NCI-H2029 (cell line): ENCODE measurements around the gene ACP3.
A peak's percentile ranks its signal among the peaks of the same experiment; 100 is the strongest.

ENCODE experiments used
- DNase-seq: peaks from one replicate; lab custom pipeline; 2025; lab: John Stamatoyannopoulos, UW

Gene ACP3

DNA sequence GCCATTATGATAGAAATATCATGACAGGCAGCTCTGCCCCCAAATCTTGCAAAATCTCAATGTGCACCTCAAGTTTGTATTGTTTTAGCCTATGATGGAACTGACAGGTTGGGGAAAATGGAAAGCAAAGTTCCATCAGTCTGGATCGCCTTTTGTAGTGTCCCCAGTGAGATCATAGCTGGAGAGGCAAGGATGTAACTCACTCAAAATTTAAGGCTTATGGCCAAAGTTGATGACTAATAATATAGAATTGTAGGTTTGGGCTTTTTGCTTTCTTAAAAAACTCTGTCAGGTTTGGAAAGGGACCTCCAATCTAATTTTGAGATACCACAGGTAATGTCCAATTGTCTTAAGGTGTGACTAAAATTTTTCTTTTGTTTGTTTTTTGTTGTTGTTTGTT is 1.4 kb upstream of the ACP3 start:
- DNase-seq, result no peak

DNA sequence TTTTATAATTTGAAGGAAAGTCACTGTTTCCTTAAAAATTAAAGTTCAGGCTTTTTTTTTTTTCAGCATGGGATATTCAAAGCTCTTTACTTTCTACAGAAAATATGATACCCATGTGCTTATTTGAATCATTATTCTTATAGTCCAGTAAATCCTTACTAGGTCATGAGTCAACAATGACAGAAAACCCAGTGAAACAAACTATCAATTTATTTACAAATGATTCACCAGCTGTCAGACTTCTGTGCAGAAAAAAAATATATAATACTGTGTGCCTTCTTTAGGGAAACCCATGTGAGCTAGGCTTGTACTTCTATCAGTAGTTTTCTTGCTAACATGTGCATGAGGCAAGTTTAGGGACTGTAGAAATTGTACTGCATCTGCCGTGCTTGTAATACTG is 1.2 kb downstream of the ACP3 start:
- no peak for DNase-seq

DNA sequence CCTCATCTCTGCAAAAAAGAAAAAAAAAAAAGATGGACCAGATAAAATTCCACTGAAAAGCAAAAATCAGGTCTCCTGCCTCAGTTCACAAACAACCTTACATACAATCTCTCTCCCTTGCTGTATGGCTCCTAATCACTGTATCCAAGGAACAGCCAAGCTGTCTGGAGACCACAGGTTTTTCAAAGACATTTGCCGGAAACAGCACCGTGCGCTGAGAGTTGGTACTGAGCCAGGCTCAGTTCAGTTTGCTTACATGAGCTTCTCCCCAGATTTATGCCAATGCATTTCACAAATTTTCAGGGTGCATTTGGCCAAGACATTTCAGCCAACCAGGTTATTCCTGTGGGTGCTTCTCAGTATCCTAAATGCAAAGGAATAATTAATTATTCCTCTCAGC is 4.1 kb downstream of the ACP3 start:
- no peak for DNase-seq

DNA sequence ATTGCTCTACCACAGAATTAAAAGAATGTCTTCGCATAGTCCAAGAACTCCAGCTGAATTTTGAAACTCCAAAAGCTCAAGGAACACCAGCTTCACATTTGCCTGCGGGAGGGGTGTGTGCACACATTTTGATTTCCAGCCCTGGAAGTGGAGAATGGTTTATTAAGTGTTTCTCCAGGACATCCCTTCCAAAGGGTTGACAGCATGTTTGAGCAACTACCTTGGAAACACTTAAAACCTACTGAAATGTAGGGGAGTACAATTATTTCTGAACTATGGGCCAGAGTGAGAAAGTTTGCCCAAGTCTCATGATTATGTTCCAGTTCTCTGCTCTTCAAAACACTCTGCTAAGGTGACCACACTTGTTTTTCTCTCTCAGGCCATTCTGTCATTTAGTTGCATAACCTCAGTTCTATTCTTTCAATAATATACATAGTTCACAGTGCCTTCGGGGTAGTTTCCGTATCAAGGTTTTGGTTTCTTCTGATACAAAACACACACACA is 7.9 kb downstream of the ACP3 start:
- DNase-seq, result no peak

DNA sequence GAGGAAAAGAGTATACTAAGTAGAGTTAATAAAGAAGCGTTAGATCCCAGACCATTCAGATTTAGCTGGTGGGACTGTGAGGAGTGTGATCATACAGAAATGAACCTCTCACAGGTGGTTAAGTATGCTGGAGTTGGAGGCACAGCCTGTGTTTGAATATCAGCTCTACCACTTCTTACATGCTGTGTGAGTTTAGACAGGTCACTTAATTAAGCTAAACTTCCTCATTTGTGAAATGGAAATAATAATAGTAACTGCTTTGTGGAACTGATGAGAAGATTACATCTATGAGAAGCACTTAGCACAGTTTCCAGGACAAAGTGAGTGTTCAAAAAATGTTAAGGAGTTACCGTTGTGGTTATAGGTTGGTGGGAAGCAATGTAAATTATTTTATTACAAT is 8.4 kb downstream of the ACP3 start:
- DNase-seq, result no peak

DNA sequence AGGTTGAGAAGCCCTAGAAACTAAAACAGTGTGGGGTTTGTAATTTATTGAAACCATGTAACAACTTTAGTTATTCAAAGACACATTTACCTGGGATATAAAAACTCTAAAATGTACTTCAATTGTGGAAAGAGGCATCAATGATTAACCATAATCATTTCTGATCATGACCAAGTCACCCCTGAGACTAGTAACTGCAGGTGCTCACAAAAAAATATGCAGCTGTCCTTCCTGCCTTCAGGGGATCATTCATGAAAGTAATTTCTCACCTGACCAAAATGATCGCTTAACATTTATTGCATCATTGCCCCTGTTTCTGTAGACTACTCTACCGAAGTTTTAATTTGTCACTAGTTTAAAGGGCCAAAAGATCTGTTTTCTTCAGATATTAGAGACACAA is 9.0 kb downstream of the ACP3 start:
- DNase-seq, result no peak

- DNase-seq, result no peak
Observed at GRCh38 chr3:132332082-132332481, 14.9 kb downstream of the ACP3 start.

- no peak for DNase-seq
Observed at GRCh38 chr3:132332508-132332907, 15.3 kb downstream of the ACP3 start.

DNA sequence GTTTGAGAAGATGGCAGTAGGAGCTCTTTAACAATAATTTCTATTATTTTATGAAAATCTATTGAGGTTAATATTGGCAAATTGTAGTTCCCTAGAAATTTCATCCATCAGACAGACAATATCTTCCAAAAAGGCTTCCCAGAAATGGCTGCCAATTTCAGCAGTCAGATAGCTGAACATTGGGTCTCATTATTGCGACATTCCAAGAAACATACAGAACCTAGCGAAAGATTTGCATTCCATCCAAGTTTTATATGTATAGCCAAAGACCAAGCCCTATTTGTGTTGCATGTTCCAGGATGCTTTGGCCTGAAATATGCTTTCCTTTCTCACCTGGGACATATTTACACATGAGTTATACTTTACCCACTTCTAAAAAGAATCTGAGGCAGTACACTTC is 24.5 kb downstream of the ACP3 start:
- DNase-seq, result no peak

- DNase-seq, result peak; percentile 5
Observed at GRCh38 chr3:132342183-132342582, 25.0 kb downstream of the ACP3 start.

GRCh38 chr3:132342610-132343009 is 25.4 kb downstream of the ACP3 start:
- DNase-seq, result no peak

GRCh38 chr3:132343018-132343612 is 25.9 kb downstream of the ACP3 start:
- peak; percentile 63 for DNase-seq

GRCh38 chr3:132344666-132345280 is 27.6 kb downstream of the ACP3 start:
- no peak for DNase-seq

DNA sequence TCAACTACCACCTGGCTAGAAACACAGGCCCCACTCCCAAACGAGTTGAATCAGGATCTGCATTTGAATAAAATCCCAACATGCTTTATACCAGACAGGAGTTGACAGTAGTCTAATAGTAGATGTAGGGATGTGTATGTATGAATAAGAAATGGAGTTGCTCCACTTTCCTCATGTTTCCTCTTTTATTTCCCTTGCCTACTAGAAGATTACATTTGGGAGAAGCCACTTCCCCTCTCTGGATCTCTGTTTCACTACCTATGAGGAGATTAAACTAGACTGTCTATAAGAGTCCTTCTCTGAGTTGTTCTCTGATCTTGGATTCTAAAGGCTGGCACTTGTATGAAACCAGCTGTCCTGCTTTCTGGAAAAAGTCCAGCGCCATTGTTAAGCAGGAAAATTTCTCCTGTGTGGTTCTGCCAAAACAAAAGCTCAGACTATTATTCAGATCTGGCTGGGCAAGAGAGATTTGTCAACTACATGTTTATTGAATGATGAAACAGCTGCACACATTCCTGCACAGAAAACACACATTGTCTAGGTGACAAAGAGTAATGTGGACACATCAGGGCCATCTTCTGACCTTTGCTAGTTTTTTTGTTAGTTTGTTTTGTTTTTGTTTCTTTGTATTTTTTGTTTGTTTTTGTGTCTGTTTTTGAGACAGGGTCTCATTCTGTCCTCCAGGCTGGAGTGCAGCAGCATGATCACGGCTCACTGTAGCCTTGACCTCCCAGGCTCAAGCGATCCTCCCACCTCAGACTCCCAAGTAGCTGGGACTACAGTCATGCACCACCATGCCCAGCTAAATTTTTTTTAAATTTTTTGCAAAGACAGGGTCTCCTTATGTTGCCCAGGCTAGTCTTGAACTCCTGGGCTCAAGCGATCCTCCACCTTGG is 29.9 kb downstream of the ACP3 start:
- DNase-seq, result peak; percentile 47

- no peak for DNase-seq
Observed at GRCh38 chr3:132347811-132348210, 30.6 kb downstream of the ACP3 start.

DNA sequence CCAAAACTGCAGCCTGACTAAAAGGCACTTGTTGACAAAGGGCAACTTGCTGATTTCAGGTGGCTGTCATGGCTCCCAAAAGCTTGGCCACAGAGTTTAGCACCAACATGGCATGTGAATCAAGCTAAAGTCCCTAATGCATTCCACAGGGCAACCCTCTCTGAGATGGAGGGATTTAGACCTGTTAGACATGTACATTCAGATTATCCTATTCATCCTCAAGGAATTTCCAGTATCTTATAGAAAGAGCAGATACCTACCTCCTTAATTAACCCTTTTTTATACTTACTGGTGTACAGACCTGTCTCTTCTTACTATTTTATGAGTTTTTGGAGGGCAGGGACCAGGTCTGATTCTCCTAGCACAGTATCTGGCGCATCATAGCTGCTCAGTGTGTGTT is 31.3 kb downstream of the ACP3 start:
- DNase-seq, result no peak

DNA sequence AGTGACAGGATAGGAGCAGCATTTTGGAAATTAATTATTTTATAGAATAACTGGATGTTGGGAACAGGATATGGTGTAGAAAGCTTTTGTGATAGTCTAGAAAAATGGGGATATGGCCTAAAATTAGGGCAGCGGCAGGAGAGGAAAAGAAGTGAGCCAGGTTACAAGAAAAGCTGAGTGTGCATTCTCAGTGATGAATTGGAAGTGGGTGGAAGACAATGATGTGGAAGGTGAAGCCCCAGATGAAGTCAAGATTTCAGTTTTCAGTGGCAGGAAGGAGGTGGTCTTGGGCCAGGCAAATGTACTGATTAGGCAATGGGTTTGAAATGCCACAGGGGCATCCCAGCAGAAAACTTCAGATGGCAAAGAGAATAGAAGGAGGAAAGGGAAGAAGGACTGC is 33.6 kb downstream of the ACP3 start:
- DNase-seq, result no peak

DNA sequence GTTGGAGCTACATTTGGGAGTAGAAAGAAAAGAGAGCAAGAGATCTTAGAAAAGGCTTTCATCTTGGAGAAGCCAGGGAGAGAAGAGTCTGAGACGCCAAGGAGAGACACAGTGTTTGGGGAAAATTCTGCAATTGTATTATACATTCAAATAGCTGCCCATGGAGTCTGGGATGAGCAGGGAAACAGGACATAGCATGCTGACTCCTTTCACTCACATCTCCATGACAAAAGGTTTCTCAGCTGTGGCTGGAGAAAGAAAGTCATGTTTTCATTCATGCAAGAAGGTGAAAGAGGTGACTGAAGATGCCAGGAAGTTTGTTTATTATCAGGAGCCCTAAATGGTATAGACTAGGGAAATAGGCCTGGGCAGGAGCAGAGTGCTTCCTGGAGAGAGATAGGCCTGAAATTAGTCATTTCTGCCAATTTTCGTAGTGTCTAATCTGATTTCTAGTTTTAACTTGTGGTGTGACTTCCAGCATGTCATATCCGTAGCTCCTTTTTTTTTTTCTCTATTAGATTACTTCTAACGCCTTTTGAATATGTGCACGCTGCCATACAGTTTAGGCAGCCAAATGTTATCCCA is 34.1 kb downstream of the ACP3 start:
- no peak for DNase-seq

- DNase-seq, result peak; percentile 73
Observed at GRCh38 chr3:132352556-132353143, 35.4 kb downstream of the ACP3 start.

GRCh38 chr3:132354916-132355702 is 37.9 kb downstream of the ACP3 start:
- DNase-seq, result no peak

GRCh38 chr3:132356568-132356967 is 39.4 kb downstream of the ACP3 start:
- DNase-seq, result no peak
